GM19452 (cell line): ENCODE measurements around the gene BPTF.
"Not testable (repeated sequence)": the region's sequence is repeated elsewhere in the genome, so short reads cannot be mapped to it uniquely, and the experiment has no call there.

Experiments used
- ATAC-seq: cut with Tn5 transposase; IDR thresholded peaks from one replicate; pipeline ENCODE4 v1.9.1; 2021; ENCODE audit not compliant: unreplicated experiment

Gene BPTF

GRCh38 chr17:67963145-67963572 is 137.9 kb downstream of the BPTF start:
- ATAC-seq = not testable (repeated sequence)

DNA sequence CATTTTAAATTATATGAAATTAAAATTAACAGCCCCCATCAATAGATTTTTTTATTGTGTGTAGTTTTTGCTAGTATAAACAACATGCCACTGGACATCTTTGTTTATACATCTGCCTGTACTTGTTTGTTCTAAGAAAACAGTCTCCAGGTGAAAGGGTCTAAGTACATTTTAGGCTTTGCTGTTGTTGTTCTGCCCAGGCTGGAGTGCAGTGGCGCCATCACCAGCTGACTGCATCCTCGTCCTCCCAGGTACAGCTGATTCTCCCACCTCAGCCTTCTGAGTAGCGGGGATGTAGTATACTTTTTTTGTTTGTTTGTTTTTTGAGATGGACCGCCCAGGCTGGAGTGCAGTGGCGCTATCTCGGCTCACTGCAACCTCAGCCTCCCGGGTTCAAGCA is 145.5 kb downstream of the BPTF start:
- no peak for ATAC-seq

DNA sequence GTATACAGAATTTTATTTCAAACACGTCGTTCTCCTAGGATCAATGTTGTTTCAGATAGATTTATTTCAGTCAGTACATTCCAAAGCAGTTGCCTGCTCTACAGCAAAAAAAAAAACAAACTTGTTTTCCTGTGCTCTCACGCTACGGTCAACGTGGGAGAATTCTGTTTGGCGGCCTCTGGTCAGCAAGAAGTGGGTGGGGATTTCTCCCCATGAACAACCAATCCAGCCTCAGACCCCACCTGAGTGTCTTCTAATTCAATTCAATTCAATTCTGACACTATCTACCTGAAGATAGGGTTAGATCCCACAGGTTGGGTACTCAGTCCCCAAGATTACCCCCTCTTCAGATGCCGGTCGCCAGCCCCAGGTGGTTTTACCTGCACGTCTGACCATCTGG is 148.9 kb downstream of the BPTF start:
- ATAC-seq = no peak

DNA sequence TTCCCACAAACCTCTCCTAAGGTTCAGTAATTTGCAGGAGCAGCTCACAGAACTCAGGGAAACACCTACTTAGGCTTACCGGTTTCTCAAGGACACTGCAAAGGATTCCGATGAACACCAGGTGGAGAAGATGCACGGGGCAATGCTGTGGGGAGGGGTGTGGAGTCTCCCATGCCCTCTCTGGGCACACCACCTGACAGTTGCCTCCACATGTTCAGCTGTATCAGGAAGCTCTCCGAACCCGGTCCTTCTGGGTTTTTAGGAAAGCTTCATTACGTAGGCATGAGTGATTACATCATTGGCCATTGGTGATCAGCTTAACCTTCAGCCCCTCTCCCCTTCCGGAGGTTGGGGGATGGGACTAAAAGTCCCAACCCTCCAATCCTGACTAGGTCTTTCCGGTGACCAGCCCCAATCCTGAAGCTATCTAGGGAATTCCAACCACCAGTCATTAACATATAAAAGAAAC is 149.3 kb downstream of the BPTF start:
- no peak for ATAC-seq

DNA sequence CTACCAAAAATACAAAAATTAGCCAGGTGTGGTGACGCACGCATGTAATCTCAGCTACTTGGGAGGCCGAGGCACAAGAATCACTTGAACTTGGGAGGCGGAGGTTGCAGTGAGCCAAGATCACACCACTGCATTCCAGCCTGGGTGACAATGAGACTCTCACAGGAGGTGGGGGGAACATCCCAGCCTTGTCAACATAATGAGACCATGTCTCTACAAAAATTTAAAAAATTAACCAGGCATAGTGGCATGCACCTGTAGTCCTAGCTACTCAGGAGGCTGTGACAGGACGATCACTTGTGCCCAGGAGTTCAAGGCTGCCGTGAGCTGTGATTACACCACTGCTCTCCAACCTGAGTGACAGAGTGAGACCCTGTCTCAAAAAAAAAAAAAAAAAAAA is 151.0 kb downstream of the BPTF start:
- ATAC-seq = not testable (repeated sequence)

DNA sequence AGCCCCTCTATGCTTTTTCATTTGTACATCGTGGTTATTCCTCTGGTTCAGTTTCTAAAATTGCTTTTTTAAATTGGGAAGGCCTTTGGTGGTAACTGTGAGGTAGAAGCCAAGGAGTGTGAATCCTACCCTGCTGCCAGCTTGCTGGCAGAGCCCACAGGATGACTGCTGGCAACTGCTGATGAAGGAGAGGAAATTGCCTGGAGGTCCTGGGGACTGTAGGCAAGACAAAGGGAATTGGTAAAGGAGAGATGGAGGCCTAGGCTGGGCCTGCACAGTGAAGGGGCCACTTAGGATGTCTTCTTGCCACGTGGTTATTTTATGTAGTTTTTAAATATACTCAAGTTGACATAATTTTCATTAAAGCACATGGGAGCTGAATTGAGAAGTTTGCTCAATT is 155.2 kb downstream of the BPTF start:
- ATAC-seq = no peak

DNA sequence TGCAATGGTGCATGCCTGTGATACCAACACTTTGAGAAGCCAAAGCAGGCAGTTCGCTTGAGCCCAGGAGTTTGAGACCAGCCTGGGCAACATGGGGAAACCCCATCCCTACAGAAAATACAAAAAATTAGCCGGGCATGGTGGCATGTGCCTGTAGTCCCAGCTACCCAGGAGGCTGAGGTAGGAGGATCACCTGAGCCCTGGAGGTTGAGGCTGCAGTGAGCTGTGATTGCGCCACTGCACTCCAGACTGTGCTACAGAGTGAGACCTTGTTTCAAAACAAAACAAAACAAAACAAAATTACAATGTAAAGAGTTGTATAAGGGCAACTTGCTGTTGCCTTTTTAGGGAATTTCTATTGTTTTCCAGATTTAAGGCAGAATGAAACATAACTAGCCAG is 155.6 kb downstream of the BPTF start:
- not testable (repeated sequence) for ATAC-seq

DNA sequence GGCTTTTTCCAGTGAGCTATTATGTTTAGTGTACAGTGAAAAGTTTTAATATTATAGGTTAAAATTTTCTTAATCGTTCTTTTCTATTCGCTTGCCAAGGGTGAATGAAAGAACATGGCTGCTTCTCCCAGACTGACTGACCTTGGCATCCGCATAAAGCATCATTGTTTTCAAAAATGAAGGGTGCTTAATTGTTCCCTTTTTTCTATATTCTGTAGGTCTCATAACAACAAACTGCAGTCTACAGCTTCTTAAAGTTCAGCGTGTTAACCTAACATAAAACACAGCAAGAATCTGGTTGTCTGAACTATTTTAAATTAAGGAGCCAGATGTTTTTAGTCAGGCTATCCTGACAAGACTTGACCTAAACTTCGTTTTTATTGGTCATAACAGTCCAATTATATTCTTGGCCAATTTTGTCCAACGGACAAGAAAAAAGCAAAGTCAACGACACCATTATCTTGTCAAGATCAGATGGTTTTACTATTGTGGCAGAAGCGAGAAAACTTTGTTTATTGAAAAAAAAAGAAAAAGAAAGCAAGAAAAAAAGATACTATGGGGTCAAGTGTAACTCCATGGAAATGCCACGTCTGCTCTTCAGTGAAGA is 156.8 kb downstream of the BPTF start:
- no peak for ATAC-seq

DNA sequence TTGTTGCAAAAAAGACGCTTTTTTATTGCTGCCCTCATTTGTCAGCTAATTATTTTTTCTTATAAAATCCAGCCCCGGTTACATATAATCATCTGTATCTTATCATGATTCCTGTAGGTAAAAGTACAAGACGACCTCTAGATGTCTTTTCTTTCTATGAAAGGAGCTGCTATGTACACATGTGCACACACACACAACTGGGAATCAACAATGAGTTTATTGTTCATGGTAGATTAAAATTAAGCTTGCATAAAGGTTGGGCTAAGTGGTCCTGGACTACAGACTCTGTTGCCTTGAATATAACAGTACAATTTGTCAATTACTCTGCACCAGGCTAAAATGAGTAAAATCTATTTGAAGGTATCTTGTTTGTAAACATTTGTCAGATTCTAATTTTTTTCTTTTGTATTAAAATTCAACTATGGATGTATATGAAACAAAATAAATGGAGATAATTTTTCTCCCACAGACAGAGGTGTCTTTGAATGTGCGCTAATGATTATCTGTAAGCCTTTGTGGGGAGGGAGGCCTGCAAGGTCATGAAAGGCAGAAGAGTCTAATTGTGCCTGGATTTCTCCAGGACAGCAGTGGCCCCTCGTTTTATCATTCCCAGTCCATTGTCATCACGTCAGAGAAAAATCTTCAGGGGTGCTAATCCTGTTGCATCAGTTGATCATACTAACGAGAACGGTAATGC is 157.5 kb downstream of the BPTF start:
- ATAC-seq = no peak

GRCh38 chr17:67983383-67983688 is 158.0 kb downstream of the BPTF start:
- ATAC-seq = no peak

DNA sequence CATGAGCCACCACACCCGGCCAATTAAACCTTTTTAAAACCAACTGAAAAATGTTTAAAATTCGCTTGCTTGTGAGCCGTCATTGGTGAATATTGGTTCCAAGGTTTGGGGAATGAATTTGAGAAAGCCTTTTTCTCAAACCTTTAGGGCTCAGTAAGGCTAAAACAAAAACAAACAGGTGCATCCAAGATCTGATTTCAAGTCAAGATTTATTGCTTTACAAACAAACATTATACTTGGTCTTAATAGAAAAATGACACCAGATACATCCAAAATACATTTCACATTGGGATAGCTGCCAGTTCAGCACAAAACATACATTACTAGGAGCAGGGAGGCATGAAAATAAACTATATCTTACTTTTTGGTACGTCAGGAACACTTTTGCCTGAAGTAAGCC is 165.6 kb downstream of the BPTF start:
- no peak for ATAC-seq

- ATAC-seq = no peak
Observed at GRCh38 chr17:67992548-67993152, 167.3 kb downstream of the BPTF start.

DNA sequence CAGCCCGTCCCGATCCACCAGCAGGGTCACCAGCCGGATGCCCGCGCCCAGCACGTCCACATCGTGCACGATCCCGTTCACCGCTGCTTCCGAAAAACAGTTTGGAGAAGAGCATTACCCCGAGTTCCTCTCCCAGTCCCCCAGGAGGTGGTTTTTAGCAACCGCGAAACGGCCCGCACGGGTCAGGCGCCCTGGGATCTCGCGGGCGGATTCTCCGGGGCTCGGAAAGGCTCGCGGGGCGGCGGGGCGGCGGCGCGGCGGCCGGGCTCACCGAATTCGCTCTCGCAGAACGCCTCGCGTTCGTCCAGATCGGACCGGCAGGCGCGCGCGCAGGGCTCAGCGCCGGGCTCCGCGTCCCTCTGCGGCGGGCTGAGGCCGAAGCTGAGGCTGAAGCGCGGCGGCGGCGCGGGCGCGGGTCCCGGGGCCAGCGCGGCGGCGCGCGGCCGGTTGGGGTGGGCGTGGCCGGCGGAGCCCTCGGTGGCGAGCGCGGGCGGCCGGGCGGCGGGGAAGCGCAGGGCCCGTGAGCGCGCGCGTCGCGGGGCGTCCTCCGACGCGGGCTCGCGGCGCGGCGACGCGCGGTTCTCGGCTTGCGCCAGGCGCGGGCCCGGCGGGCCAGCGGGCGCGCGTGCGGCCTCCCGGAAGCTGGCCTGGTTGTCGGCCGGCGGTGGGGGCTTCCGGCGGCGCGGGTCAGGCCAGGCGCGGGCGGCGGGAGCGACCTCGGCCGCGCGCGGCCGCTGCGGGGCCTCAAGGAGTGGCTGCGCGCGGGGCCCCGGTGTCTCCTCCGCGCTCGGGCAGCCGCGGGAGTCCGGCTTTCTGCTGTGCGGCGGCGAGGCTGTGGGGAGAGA is 168.1 kb downstream of the BPTF start:
- ATAC-seq = peak; percentile 75

- no peak for ATAC-seq
Observed at GRCh38 chr17:67993998-67994361, 168.7 kb downstream of the BPTF start.

DNA sequence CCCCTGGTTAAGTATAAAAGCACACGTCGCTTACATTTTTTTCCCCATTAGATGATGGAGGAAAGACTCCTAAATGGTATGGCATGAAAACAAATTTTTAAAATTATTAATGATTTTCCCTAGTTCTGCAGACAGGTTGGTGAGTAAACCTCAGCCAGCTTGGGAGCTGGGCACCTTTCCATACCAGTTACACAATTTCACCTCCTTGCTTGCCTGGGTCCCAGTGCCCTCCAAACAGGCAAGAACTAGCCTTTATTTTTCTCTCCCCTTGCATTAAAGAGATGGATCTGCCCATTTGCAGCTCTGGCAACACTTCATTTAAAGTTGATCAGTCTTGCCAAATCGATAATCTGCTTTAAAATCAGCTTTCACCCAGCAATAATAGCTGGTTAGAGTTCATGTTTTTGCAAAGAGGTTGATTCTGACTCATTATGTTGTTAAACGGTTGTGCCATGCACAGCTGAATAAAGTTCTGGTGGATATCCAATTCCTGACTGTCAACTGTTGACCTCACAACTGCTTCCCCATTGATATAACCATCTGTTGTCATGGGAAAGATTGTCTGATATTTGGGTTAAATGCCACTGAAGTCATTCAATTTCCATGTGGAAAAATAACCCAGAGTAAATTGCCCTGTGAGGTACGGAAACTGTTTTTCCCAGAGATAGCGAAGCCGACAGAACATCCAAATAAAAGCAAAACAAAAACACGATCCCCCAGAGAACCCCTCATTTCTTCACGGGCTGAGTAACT is 169.7 kb downstream of the BPTF start:
- no peak for ATAC-seq

GRCh38 chr17:67995570-67996263 is 170.4 kb downstream of the BPTF start:
- ATAC-seq = no peak

DNA sequence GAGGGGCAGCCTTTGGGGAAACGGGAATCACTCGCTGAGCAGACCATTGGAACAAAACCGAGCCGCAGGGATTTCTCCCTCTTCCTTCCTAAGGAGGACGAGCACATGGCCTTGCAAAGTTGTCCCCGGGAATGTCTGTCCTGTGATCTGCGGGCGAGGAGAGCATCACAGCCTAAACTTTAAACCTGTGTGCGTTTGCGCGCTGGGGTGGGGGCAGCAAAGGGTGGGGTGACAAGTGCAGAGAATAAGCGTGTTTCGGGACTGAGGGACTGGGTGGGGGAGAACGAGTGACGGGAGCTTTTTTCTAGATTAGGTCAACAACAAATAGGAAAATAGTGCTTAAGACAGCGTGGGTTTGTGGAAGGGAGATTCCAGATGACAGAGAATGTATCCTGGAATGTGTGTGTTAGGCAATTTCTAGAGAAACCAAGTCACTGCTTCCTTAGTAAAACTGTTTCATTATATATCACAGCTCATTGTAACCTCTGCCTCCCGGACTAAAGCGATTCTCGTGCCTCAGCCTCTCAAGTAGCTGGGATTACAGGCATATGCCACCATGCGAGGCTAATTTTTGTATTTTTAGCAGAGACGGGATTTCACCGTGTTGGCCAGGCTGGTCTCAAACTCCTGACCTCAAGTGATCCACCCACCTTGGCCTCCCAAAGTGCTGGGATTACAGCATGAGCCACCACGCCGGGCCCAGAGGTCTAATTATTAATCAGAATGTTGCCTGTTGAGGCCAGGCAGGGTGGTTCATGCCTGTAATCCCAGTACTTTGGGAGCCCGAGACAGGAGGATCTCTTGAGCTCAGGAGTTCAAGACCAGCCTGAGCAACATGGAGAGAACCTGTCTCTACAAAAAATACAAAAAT is 171.2 kb downstream of the BPTF start, which contains the start of gene C17orf58:
C17orf58 (minus strand) TSS at position 169 of the 871 bp plus-strand sequence. CDS start 271 bp downstream, outside the sequence.
- ATAC-seq = not testable (repeated sequence)

DNA sequence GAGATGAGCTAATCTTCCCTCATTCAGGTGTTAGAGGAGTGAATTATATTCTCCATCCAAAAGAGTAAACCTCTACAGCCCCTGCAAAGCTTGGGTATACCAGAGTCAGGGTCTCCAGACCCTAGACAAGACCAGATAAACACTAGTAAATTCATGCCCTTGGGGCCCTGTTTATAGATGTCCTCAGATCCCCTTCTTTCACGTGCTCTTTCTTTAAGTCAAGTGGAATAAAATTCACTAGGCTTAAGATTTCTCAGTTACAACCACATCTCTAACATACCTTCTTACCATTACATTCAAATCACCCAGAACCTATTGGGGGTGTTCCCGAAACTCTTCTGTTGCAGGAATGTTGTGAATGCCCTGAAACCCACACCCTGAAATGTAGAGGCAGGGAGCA is 173.2 kb downstream of the BPTF start:
- ATAC-seq = no peak

DNA sequence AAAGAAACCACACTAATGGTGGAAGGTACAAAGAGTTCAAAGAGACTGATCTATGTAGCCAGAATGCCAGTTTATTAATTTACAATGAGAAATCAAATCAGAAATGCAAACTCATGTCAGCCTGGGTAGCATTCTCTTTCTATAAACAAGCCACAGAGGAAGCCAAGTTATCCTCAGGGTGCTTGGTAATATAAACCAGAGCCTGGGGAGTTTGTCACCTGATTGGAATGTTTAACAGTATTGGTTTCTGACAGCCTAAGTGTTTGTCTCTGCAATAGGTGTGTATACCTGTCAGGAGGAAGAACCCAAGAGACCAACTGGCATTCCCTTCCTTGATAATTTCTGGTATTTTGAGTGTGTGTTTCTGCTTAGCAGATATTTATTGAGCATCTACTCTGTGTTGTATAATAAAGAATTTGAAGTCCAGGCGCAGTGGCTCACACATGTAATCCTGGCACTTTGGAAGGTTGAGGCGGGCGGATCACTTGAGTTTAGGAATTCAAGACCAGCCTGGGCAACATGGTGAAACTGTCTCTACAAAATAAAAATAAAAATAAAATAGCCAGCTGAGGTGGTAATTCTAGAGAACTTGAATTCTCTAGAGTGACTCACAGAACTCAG is 174.1 kb downstream of the BPTF start:
- no peak for ATAC-seq
